ENCODE results near the gene NBPF20. TPM values are rescaled to one million over a fixed set of nuclear protein-coding genes. Genes with fewer than 3 reads are reported as not detected.
"Not testable (repeated sequence)": the region's sequence is repeated elsewhere in the genome, so short reads cannot be mapped to it uniquely, and the experiment has no call there.

NBPF20 gene
- total and polyA plus RNA-seq, 2 of the 4 experiments (the other 2 are of a cell fraction): 2.6 to 2.9 TPM

DNA sequence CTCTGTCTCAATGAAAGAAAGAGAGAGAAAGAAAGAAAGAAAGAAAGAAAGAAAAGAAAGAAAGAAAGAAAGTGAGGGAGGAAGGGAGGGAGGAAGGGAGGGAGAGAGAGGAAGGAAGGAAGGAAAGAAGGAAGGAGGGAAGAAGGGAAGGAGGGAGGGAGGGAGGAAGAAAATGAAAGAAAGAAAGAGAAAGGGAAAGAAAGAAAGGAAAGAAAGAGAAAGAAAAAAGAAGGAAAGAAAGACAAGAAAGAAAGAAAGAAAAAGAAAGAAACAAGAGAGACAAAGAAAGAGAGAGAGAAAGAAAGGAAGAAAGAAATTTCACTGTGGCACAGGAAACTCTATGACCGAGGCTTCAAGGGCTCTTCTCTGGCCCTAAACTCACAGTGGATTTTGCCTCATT lies 33.7 kb upstream of the NBPF20 start:
- H3K9me3 ChIP-seq (ENCODE audit: control insufficient read depth, insufficient read depth, low read length); H2AFZ ChIP-seq (replicated peaks; ENCODE audit: low read length, poor library complexity); H4K20me1 ChIP-seq (ENCODE audit: insufficient read depth, low read length); H4K91ac ChIP-seq (ENCODE audit: insufficient read depth, low read depth, low read length); H3K4me2 ChIP-seq (ENCODE audit: low read depth, low read length); H3K4me1 ChIP-seq (ENCODE audit: control insufficient read depth, insufficient read depth, low read length); POLR2A ChIA-PET (ENCODE audit: unreplicated experiment); BruUV-seq (replicated peaks); ATAC-seq (ENCODE audit: low read depth); H3K27ac ChIP-seq (ENCODE audit: insufficient read depth, low read length); H4K8ac ChIP-seq (ENCODE audit: low read depth in 2 of 2, low read length in 2 of 2); H3K9me1 ChIP-seq (ENCODE audit: insufficient read depth, low read length); DNase-seq; H3K4me3 ChIP-seq (ENCODE audit: insufficient read depth, low read depth, low read length); H3K79me1 ChIP-seq (ENCODE audit: low read depth in 1 of 2, low read length in 2 of 2); H3K56ac ChIP-seq (ENCODE audit: extremely low read depth, insufficient read depth, low read length); in situ Hi-C loops (cut with MboI; ENCODE audit: low sequenced_read_pairs); H2BK5ac ChIP-seq (ENCODE audit: low read depth, low read length, poor library complexity, severe bottlenecking); H2AK9ac ChIP-seq (replicated peaks; ENCODE audit: low read depth, low read length, poor library complexity); dilution Hi-C loops (cut with HindIII; ENCODE audit: low sequenced_read_pairs, unreplicated experiment); H4K5ac ChIP-seq (ENCODE audit: low read depth, low read length); H2BK20ac ChIP-seq (ENCODE audit: low read depth, low read length); H2AK5ac ChIP-seq (ENCODE audit: low read depth, low read length); H3K23ac ChIP-seq (ENCODE audit: low read depth, low read length); intact Hi-C loops (cut with micrococcal nuclease); H3K4ac ChIP-seq (ENCODE audit: low read depth, low read length); H3K9ac ChIP-seq (ENCODE audit: low read depth, low read length); CTCF ChIA-PET; H3K27me3 ChIP-seq (ENCODE audit: control insufficient read depth, insufficient read depth, low read length); H2BK15ac ChIP-seq (ENCODE audit: low read depth, low read length); H3K14ac ChIP-seq (replicated peaks; ENCODE audit: low read depth, low read length); H3K18ac ChIP-seq (ENCODE audit: low read depth, low read length); H2BK120ac ChIP-seq (ENCODE audit: low read depth, low read length); H3K36me3 ChIP-seq (ENCODE audit: control insufficient read depth, insufficient read depth, low read length): not testable (repeated sequence)
- WGBS, 2 experiments (ENCODE audit: extremely low coverage in 2 of 2, insufficient read length in 1 of 2): no CpG with 5 or more reads among the region's 1 CpG

GRCh38 chr1:145454824-145455177 lies 29.4 kb upstream of the NBPF20 start:
- H2BK5ac ChIP-seq (ENCODE audit: low read depth, low read length, poor library complexity, severe bottlenecking); H3K9ac ChIP-seq (ENCODE audit: low read depth, low read length); POLR2A ChIA-PET (ENCODE audit: unreplicated experiment); H3K79me1 ChIP-seq (ENCODE audit: low read depth in 1 of 2, low read length in 2 of 2); ATAC-seq (ENCODE audit: low read depth); H2AFZ ChIP-seq (replicated peaks; ENCODE audit: low read length, poor library complexity); H4K8ac ChIP-seq (ENCODE audit: low read depth in 2 of 2, low read length in 2 of 2); H3K9me1 ChIP-seq (ENCODE audit: insufficient read depth, low read length); H4K20me1 ChIP-seq (ENCODE audit: insufficient read depth, low read length); H3K27me3 ChIP-seq (ENCODE audit: control insufficient read depth, insufficient read depth, low read length); DNase-seq; dilution Hi-C loops (cut with HindIII; ENCODE audit: low sequenced_read_pairs, unreplicated experiment); H2AK5ac ChIP-seq (ENCODE audit: low read depth, low read length); H2BK15ac ChIP-seq (ENCODE audit: low read depth, low read length); H3K56ac ChIP-seq (ENCODE audit: extremely low read depth, insufficient read depth, low read length); H3K9me3 ChIP-seq (ENCODE audit: control insufficient read depth, insufficient read depth, low read length); H2AK9ac ChIP-seq (replicated peaks; ENCODE audit: low read depth, low read length, poor library complexity); in situ Hi-C loops (cut with MboI; ENCODE audit: low sequenced_read_pairs); H3K4me1 ChIP-seq (ENCODE audit: control insufficient read depth, insufficient read depth, low read length); H3K23ac ChIP-seq (ENCODE audit: low read depth, low read length); H3K4me2 ChIP-seq (ENCODE audit: low read depth, low read length); H4K91ac ChIP-seq (ENCODE audit: insufficient read depth, low read depth, low read length); H2BK120ac ChIP-seq (ENCODE audit: low read depth, low read length); H3K36me3 ChIP-seq (ENCODE audit: control insufficient read depth, insufficient read depth, low read length); H3K14ac ChIP-seq (replicated peaks; ENCODE audit: low read depth, low read length); CTCF ChIA-PET; intact Hi-C loops (cut with micrococcal nuclease); H3K4ac ChIP-seq (ENCODE audit: low read depth, low read length); H3K18ac ChIP-seq (ENCODE audit: low read depth, low read length); H4K5ac ChIP-seq (ENCODE audit: low read depth, low read length); BruUV-seq (replicated peaks); H3K27ac ChIP-seq (ENCODE audit: insufficient read depth, low read length); H2BK20ac ChIP-seq (ENCODE audit: low read depth, low read length); H3K4me3 ChIP-seq (ENCODE audit: insufficient read depth, low read depth, low read length): not testable (repeated sequence)
- WGBS, 2 experiments (ENCODE audit: extremely low coverage in 2 of 2, insufficient read length in 1 of 2): no CpG with 5 or more reads among the region's 3 CpGs
